Inflammatory macrophage treated with lipopolysaccharide for 1 hour (primary cell): ENCODE data around the gene LELP1.
A peak's percentile ranks its signal among the peaks of the same experiment; 100 is the strongest.
"Not testable (repeated sequence)": the region's sequence is repeated elsewhere in the genome, so short reads cannot be mapped to it uniquely, and the experiment has no call there.

Experiments
- DNase-seq, 2 donors: peaks; one replicate each; pipeline ENCODE4 v3.0.0-alpha.2; 2020 to 2022

Gene LELP1

GRCh38 chr1:153203130-153203529 lies at the start of gene LELP1:
Gene LELP1, plus strand, starts transcription at chr1:153203430. Its CDS starts 1,278 bp downstream, at chr1:153204708.
- no peak for DNase-seq

- DNase-seq, result no peak
Measured at GRCh38 chr1:153155541-153155940, 47.7 kb upstream of the LELP1 start.

GRCh38 chr1:153168686-153169085 lies 34.5 kb upstream of the LELP1 start:
- DNase-seq, result no peak

GRCh38 chr1:153174624-153175023 lies 28.6 kb upstream of the LELP1 start:
- DNase-seq, result no peak

- DNase-seq, result no peak
Measured at GRCh38 chr1:153178922-153179321, 24.3 kb upstream of the LELP1 start.

GRCh38 chr1:153180556-153180955 lies 22.7 kb upstream of the LELP1 start:
- DNase-seq, result no peak

GRCh38 chr1:153188301-153188700 lies 14.9 kb upstream of the LELP1 start:
- not testable (repeated sequence) for DNase-seq

GRCh38 chr1:153190373-153190772 lies 12.9 kb upstream of the LELP1 start:
- no peak for DNase-seq

GRCh38 chr1:153192697-153193096 lies 10.5 kb upstream of the LELP1 start:
- no peak for DNase-seq

- no peak for DNase-seq
Measured at GRCh38 chr1:153194331-153195050, 8.7 kb upstream of the LELP1 start.

- DNase-seq, result no peak
Measured at GRCh38 chr1:153195216-153195615, 8.0 kb upstream of the LELP1 start.

GRCh38 chr1:153202006-153202405 lies 1.2 kb upstream of the LELP1 start:
- DNase-seq, result no peak

GRCh38 chr1:153206631-153207030 lies 3.4 kb downstream of the LELP1 start:
- no peak for DNase-seq

GRCh38 chr1:153210206-153210605 lies 7.0 kb downstream of the LELP1 start:
- DNase-seq, result no peak

- no peak for DNase-seq
Measured at GRCh38 chr1:153212201-153212600, 9.0 kb downstream of the LELP1 start.

- DNase-seq, result no peak
Measured at GRCh38 chr1:153213519-153213918, 10.3 kb downstream of the LELP1 start.

- DNase-seq, result no peak
Measured at GRCh38 chr1:153217212-153217611, 14.0 kb downstream of the LELP1 start, which contains the start of gene PRR9. Gene PRR9, plus strand, starts transcription at chr1:153217584. Its CDS starts 561 bp downstream, at chr1:153218145.

- no peak for DNase-seq
Measured at GRCh38 chr1:153217744-153218416, 14.7 kb downstream of the LELP1 start.

- no peak for DNase-seq
Measured at GRCh38 chr1:153220606-153221303, 17.5 kb downstream of the LELP1 start.

- peak; percentile 23 to 64 for DNase-seq
Measured at GRCh38 chr1:153223040-153223891, 20.0 kb downstream of the LELP1 start.

- DNase-seq, result no peak
Measured at GRCh38 chr1:153227810-153228209, 24.6 kb downstream of the LELP1 start.

- peak; percentile 60 to 72 for DNase-seq
Measured at GRCh38 chr1:153228491-153228890, 25.3 kb downstream of the LELP1 start.
